MM.1S (cell line): ENCODE measurements around the gene STX10.
"Not testable (repeated sequence)": the region's sequence is repeated elsewhere in the genome, so short reads cannot be mapped to it uniquely, and the experiment has no call there.

Experiments
- DNase-seq: peaks from one replicate; pipeline ENCODE4 v3.0.0-alpha.2; 2015
- H2AFZ ChIP-seq: fragments of 300-600 bp; sonication (generic); 2 replicates; pipeline ENCODE4 v1.6.0; 2016; ENCODE audit warnings: antibody characterized with exemption, low read length
- H3F3A ChIP-seq: fragments of 300-600 bp; sonication (generic); 2 replicates; pipeline ENCODE4 v1.6.1; 2016; ENCODE audit warnings: mild to moderate bottlenecking, antibody characterized with exemption, low read length, moderate library complexity, mixed read lengths; ENCODE audit not compliant: insufficient read depth
- H3K27ac ChIP-seq: fragments of 300-600 bp; sonication (generic); 2 replicates; pipeline ENCODE4 v1.5.1; 2016; ENCODE audit warnings: mild to moderate bottlenecking, low read length
- H3K27me3 ChIP-seq: fragments of 300-600 bp; sonication (generic); replicated peaks from 2 replicates; pipeline ENCODE4 v1.6.0; 2016; ENCODE audit warnings: low read length; ENCODE audit not compliant: insufficient read depth
- H3K36me3 ChIP-seq: fragments of 300-600 bp; sonication (generic); replicated peaks from 2 replicates; pipeline ENCODE4 v1.6.1; 2016; ENCODE audit warnings: mild to moderate bottlenecking, low read length, mixed read lengths; ENCODE audit not compliant: insufficient read depth
- H3K4me1 ChIP-seq: fragments of 300-600 bp; sonication (generic); 2 replicates; pipeline ENCODE4 v1.6.1; 2016; ENCODE audit warnings: low read length, mixed read lengths
- H3K4me2 ChIP-seq: fragments of 300-600 bp; sonication (generic); 2 replicates; pipeline ENCODE4 v1.6.0; 2016; ENCODE audit warnings: low read depth, low read length
- H3K4me3 ChIP-seq: fragments of 300-600 bp; sonication (generic); 2 replicates; pipeline ENCODE4 v1.5.1; 2016; ENCODE audit warnings: low read length, mixed read lengths
- H3K79me2 ChIP-seq: fragments of 300-600 bp; sonication (generic); 2 replicates; pipeline ENCODE4 v1.6.1; 2016; ENCODE audit warnings: mixed run types, low read length, mixed read lengths
- H3K9ac ChIP-seq: fragments of 300-600 bp; sonication (generic); 2 replicates; pipeline ENCODE4 v1.6.1; 2016; ENCODE audit warnings: low read length, mixed read lengths
- H3K9me2 ChIP-seq: fragments of 300-600 bp; sonication (generic); replicated peaks from 2 replicates; pipeline ENCODE4 v1.6.1; 2016; ENCODE audit warnings: mild to moderate bottlenecking, low read length, mixed read lengths; ENCODE audit not compliant: insufficient read depth
- H3K9me3 ChIP-seq: fragments of 300-600 bp; sonication (generic); replicated peaks from 2 replicates; pipeline ENCODE4 v1.6.1; 2016; ENCODE audit warnings: mild to moderate bottlenecking, low read length, mixed read lengths; ENCODE audit not compliant: insufficient read depth
- H4K20me1 ChIP-seq: fragments of 300-600 bp; sonication (generic); 2 replicates; pipeline ENCODE4 v1.6.1; 2016; ENCODE audit warnings: mild to moderate bottlenecking, low read length, moderate library complexity, mixed read lengths; ENCODE audit not compliant: insufficient read depth
- CTCF ChIP-seq: fragments of 300-600 bp; sonication (generic); IDR thresholded peaks from 2 replicates; pipeline ENCODE4 v1.5.1; 2016; ENCODE audit warnings: antibody characterized with exemption, low read length, mixed read lengths
- EZH2 ChIP-seq: fragments of 300-600 bp; sonication (generic); optimal IDR thresholded peaks from 2 replicates; pipeline ENCODE3; 2017; ENCODE audit warnings: low read depth, mild to moderate bottlenecking, antibody characterized with exemption, low read length, mixed read lengths
- EZH2phosphoT487 ChIP-seq: fragments of 300-600 bp; sonication (generic); IDR thresholded peaks from 2 replicates; pipeline ENCODE4 v1.6.1; 2018; ENCODE audit warnings: antibody characterized with exemption, low read length

Gene STX10

GRCh38 chr19:13190781-13191540 is 40.8 kb upstream of the STX10 start:
- no peak for TF ChIP-seq EZH2phosphoT487
- no peak for TF ChIP-seq CTCF
- TF ChIP-seq EZH2, result no peak
- Histone ChIP-seq H3K9me3 (no peaks in the 10 kb centered on the region), H3K9ac (no peak overlapping the region), H3K36me3 (no peaks in the 10 kb centered on the region), H3K4me3 (no peak overlapping the region), H3K9me2 (no peaks in the 10 kb centered on the region), H3K79me2 (no peaks in the 10 kb centered on the region), H3K27me3 (peaks cover 72% of the 10 kb centered on the region), H3K27ac (no peak overlapping the region), H2AFZ (no peak overlapping the region), H4K20me1 (no peaks in the 10 kb centered on the region), H3K4me2 (no peak overlapping the region), H3F3A (no peaks in the 10 kb centered on the region), H3K4me1 (no peaks in the 10 kb centered on the region)
- DNase-seq, result no peak

- Histone ChIP-seq H3F3A (no peaks in the 10 kb centered on the region), H3K4me3 (no peak overlapping the region), H3K27me3 (peaks cover 67% of the 10 kb centered on the region), H3K36me3 (no peaks in the 10 kb centered on the region), H3K4me1 (no peaks in the 10 kb centered on the region), H3K27ac (no peak overlapping the region), H4K20me1 (no peaks in the 10 kb centered on the region), H3K9ac (no peak overlapping the region), H3K4me2 (no peak overlapping the region), H2AFZ (no peak overlapping the region), H3K9me3 (no peaks in the 10 kb centered on the region), H3K9me2 (no peaks in the 10 kb centered on the region), H3K79me2 (no peaks in the 10 kb centered on the region)
- no peak for DNase-seq
- TF ChIP-seq CTCF, result no peak
- no peak for TF ChIP-seq EZH2phosphoT487
- no peak for TF ChIP-seq EZH2
These were observed 39.4 kb upstream of the STX10 start for GRCh38 chr19:13189600-13189999.

GRCh38 chr19:13187419-13187818 is 37.2 kb upstream of the STX10 start:
- no peak for DNase-seq
- no peak overlapping the region for H3K4me3 ChIP-seq
- no peak overlapping the region for H3K4me2 ChIP-seq
- H3K4me1 ChIP-seq, result no peaks in the 10 kb centered on the region
- no peaks in the 10 kb centered on the region for H3K36me3 ChIP-seq
- H3K79me2 ChIP-seq, result no peaks in the 10 kb centered on the region
- no peaks in the 10 kb centered on the region for H3K9me2 ChIP-seq
- peaks cover 62% of the 10 kb centered on the region for H3K27me3 ChIP-seq
- H3F3A ChIP-seq, result no peaks in the 10 kb centered on the region
- H2AFZ ChIP-seq, result no peak overlapping the region
- no peaks in the 10 kb centered on the region for H3K9me3 ChIP-seq
- TF ChIP-seq EZH2phosphoT487 (no peak), CTCF (no peak), EZH2 (no peak)
- no peak overlapping the region for H3K9ac ChIP-seq
- H4K20me1 ChIP-seq, result no peaks in the 10 kb centered on the region
- H3K27ac ChIP-seq, result no peak overlapping the region

- H3K36me3 ChIP-seq, H3K4me3 ChIP-seq, H3K4me2 ChIP-seq, H3K9me2 ChIP-seq, DNase-seq, H3F3A ChIP-seq, H3K27ac ChIP-seq, H3K9me3 ChIP-seq, H4K20me1 ChIP-seq, H3K4me1 ChIP-seq, H3K79me2 ChIP-seq, H2AFZ ChIP-seq, H3K9ac ChIP-seq: not testable (repeated sequence)
- H3K27me3 ChIP-seq, result peaks cover 66% of the 10 kb centered on the region
These were observed 36.5 kb upstream of the STX10 start for GRCh38 chr19:13186688-13187087.

- not testable (repeated sequence) for H2AFZ ChIP-seq, H3K4me2 ChIP-seq, H3K9me2 ChIP-seq, H3K4me1 ChIP-seq, H3K79me2 ChIP-seq, H3K27ac ChIP-seq, H4K20me1 ChIP-seq, H3K9me3 ChIP-seq, H3K36me3 ChIP-seq, H3K4me3 ChIP-seq, DNase-seq, H3K9ac ChIP-seq, H3F3A ChIP-seq
- peaks cover 62% of the 10 kb centered on the region for H3K27me3 ChIP-seq
These were observed 35.8 kb upstream of the STX10 start for GRCh38 chr19:13185763-13186657.
